Jurkat, Clone E6-1 (cell line): Measurements from ENCODE around the gene KCNAB2.

Experiments used
- DNase-seq: peaks from one replicate; pipeline ENCODE4 v3.0.0-alpha.2; 2011; ENCODE audit warnings: low read depth, low spot score
- H3K4me3 ChIP-seq: 2 replicates; pipeline ENCODE4 v1.5.1; 2011; ENCODE audit warnings: mild to moderate bottlenecking, low read length, control low read depth, moderate library complexity

The KCNAB2 gene

GRCh38 chr1:6028042-6028850 is 17.4 kb upstream of the KCNAB2 start:
- peak overlapping the region; percentile 93 for H3K4me3 ChIP-seq
- DNase-seq, result peak; percentile 89

GRCh38 chr1:6029351-6029750 is 16.3 kb upstream of the KCNAB2 start:
- H3K4me3 ChIP-seq, result no peak overlapping the region
- no peak for DNase-seq

GRCh38 chr1:6030132-6030531 is 15.6 kb upstream of the KCNAB2 start:
- DNase-seq, result no peak

GRCh38 chr1:6030547-6031261 is 15.0 kb upstream of the KCNAB2 start:
- no peak overlapping the region for H3K4me3 ChIP-seq
- no peak for DNase-seq

More at GRCh38 chr1:6030132-6030531, 15.6 kb upstream of the KCNAB2 start:
- H3K4me3 ChIP-seq, result no peak overlapping the region

- no peak for DNase-seq
- H3K4me3 ChIP-seq, result no peak overlapping the region
These were observed 12.6 kb upstream of the KCNAB2 start for GRCh38 chr1:6033124-6033523.

GRCh38 chr1:6033986-6034749 is 11.5 kb upstream of the KCNAB2 start:
- no peak for DNase-seq
- H3K4me3 ChIP-seq, result no peak overlapping the region

- H3K4me3 ChIP-seq, result no peak overlapping the region
These were observed 11.0 kb upstream of the KCNAB2 start for GRCh38 chr1:6034750-6035096.

GRCh38 chr1:6035303-6035702 is 10.4 kb upstream of the KCNAB2 start:
- no peak for DNase-seq
- H3K4me3 ChIP-seq, result no peak overlapping the region

More at GRCh38 chr1:6034750-6035096, 11.0 kb upstream of the KCNAB2 start:
- DNase-seq, result no peak

GRCh38 chr1:6035719-6036118 is 10.0 kb upstream of the KCNAB2 start:
- DNase-seq, result no peak
- H3K4me3 ChIP-seq, result no peak overlapping the region

- DNase-seq, result peak; percentile 71
These were observed 8.3 kb upstream of the KCNAB2 start for GRCh38 chr1:6037338-6037762.

GRCh38 chr1:6038603-6039002 is 7.1 kb upstream of the KCNAB2 start:
- H3K4me3 ChIP-seq, result no peak overlapping the region
- no peak for DNase-seq

More at GRCh38 chr1:6037338-6037762, 8.3 kb upstream of the KCNAB2 start:
- peak overlapping the region; percentile 9 for H3K4me3 ChIP-seq

- no peak for DNase-seq
- no peak overlapping the region for H3K4me3 ChIP-seq
These were observed 6.7 kb upstream of the KCNAB2 start for GRCh38 chr1:6039031-6039430.

- H3K4me3 ChIP-seq, result no peak overlapping the region
- DNase-seq, result no peak
These were observed 5.2 kb upstream of the KCNAB2 start for GRCh38 chr1:6040444-6040843.

- no peak overlapping the region for H3K4me3 ChIP-seq
- no peak for DNase-seq
These were observed 4.8 kb upstream of the KCNAB2 start for GRCh38 chr1:6040861-6041415.

- H3K4me3 ChIP-seq, result no peak overlapping the region
- no peak for DNase-seq
These were observed 4.1 kb upstream of the KCNAB2 start for GRCh38 chr1:6041432-6042062.

- no peak for DNase-seq
These were observed 2.1 kb upstream of the KCNAB2 start for GRCh38 chr1:6043561-6043960.

GRCh38 chr1:6044481-6045109 is 1.1 kb upstream of the KCNAB2 start:
- no peak overlapping the region for H3K4me3 ChIP-seq

More at GRCh38 chr1:6043561-6043960, 2.1 kb upstream of the KCNAB2 start:
- H3K4me3 ChIP-seq, result no peak overlapping the region

GRCh38 chr1:6045110-6045502 is 582 bp upstream of the KCNAB2 start:
- no peak for DNase-seq
- no peak overlapping the region for H3K4me3 ChIP-seq

More at GRCh38 chr1:6044481-6045109, 1.1 kb upstream of the KCNAB2 start:
- no peak for DNase-seq

- H3K4me3 ChIP-seq, result no peak overlapping the region
- DNase-seq, result no peak
These were observed 591 bp downstream of the KCNAB2 start for GRCh38 chr1:6046279-6046678.
